ENCODE measurements around the gene TFE3.

TFE3 gene

DNA sequence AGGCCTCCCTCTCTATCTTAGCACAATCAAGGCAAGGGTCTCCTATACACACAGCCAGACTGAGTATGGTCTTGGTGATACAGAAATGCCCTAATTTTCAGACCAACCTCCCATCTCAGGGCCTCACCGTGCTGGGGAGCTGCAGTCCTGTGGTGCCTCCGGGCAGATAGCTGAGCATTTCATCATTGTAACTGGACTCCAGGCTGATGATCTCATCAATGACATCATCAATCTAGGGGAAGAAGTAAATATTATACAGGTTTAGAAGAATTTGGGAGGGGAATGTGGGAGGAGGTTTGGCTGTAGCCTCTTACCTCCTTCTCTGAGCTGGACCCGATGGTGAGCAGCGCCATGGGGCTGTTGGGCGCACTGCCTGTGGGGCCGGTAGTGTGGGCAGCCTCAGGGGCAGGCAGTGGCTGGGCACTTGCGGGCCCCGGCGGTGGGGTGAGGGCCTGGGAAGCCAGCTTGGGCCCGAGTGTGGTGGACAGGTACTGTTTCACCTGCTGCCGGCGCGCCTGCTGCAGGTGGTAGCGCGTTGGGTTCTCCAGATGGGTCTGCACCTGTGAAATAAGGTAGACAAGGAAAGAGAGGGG lies 5.2 kb downstream of the TFE3 start:
- TF ChIP-seq, protein P1, sequence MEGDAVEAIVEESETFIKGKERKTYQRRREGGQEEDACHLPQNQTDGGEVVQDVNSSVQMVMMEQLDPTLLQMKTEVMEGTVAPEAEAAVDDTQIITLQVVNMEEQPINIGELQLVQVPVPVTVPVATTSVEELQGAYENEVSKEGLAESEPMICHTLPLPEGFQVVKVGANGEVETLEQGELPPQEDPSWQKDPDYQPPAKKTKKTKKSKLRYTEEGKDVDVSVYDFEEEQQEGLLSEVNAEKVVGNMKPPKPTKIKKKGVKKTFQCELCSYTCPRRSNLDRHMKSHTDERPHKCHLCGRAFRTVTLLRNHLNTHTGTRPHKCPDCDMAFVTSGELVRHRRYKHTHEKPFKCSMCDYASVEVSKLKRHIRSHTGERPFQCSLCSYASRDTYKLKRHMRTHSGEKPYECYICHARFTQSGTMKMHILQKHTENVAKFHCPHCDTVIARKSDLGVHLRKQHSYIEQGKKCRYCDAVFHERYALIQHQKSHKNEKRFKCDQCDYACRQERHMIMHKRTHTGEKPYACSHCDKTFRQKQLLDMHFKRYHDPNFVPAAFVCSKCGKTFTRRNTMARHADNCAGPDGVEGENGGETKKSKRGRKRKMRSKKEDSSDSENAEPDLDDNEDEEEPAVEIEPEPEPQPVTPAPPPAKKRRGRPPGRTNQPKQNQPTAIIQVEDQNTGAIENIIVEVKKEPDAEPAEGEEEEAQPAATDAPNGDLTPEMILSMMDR (IDR thresholded peaks at IDR 0.05) = no peak
- Histone ChIP-seq H3K27ac (peak overlapping the region; percentile 98), H3K4me3 (ENCODE audit: low read depth in 1 of 2, low read length in 1 of 2) (no peak overlapping the region), H3K36me3 (peaks cover 68% of the 10 kb centered on the region), H3K4me1 (ENCODE audit: control insufficient read depth in 1 of 2, insufficient read depth in 1 of 2, low read depth in 1 of 2, low read length in 1 of 2) (peaks cover 28 to 47% of the 10 kb centered on the region in 2 experiments), H3K9me3 (no peaks in the 10 kb centered on the region), H3K27me3 (no peaks in the 10 kb centered on the region)

DNA sequence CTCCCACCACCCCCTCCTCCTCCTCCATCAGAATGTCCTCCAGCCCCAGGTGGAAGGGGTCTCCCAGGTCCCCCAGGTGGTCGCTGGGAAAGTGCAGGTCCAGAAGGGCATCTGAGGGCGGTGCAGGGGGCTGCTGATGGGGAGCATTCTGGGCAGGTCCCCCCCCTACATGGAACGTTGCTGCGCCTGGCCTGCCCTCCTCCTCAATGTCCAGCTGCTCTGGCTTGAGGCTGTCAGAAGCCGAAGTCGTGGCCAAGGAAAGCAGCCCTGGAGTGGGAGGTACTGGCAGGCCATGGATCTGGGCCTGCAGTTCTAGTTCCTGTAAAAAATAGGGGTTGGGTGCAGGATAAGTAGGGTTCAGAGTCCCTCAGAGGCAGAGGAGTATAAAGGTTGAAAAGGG lies 12.9 kb downstream of the TFE3 start:
- H3K27ac ChIP-seq = no peak overlapping the region
- TF ChIP-seq, protein P1 (IDR thresholded peaks at IDR 0.05) = no peak
- peaks cover 6% of the 10 kb centered on the region in 2 experiments for H3K4me1 ChIP-seq (ENCODE audit: control insufficient read depth in 1 of 2, insufficient read depth in 1 of 2, low read depth in 1 of 2, low read length in 1 of 2)
- peaks cover 82% of the 10 kb centered on the region for H3K36me3 ChIP-seq
- H3K27me3 ChIP-seq = no peaks in the 10 kb centered on the region
- no peaks in the 10 kb centered on the region for H3K9me3 ChIP-seq
- H3K4me3 ChIP-seq (ENCODE audit: low read depth in 1 of 2, low read length in 1 of 2) = no peak overlapping the region

DNA sequence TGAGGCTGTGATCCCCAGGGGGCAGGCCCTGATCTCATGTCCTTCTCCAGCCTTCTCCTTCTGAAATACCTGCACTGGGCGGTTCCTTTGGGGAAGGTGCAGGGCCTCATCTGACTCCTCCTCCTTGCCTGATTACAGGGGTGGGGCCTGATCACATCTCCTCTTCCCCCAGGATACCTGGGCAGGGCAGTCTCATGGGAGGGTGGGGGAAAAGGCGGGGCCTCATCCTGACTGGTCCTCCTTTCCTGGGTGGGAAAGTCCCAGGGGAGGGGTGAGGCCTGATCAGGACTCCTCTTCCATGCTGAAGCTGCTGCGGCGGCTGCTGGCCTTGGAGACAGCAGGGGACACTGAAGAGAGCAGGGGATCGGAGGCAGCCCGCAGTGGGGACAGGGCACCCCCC lies 13.3 kb downstream of the TFE3 start:
- H3K9me3 ChIP-seq = no peaks in the 10 kb centered on the region
- H3K27ac ChIP-seq = peak overlapping the region; percentile 31
- no peak overlapping the region for H3K4me3 ChIP-seq (ENCODE audit: low read depth in 1 of 2, low read length in 1 of 2)
- H3K27me3 ChIP-seq = no peaks in the 10 kb centered on the region
- TF ChIP-seq, protein P1 (IDR thresholded peaks at IDR 0.05) = no peak
- H3K36me3 ChIP-seq = peaks cover 80% of the 10 kb centered on the region
- H3K4me1 ChIP-seq (ENCODE audit: control insufficient read depth in 1 of 2, insufficient read depth in 1 of 2, low read depth in 1 of 2, low read length in 1 of 2) = peaks cover 6% of the 10 kb centered on the region in 2 experiments

DNA sequence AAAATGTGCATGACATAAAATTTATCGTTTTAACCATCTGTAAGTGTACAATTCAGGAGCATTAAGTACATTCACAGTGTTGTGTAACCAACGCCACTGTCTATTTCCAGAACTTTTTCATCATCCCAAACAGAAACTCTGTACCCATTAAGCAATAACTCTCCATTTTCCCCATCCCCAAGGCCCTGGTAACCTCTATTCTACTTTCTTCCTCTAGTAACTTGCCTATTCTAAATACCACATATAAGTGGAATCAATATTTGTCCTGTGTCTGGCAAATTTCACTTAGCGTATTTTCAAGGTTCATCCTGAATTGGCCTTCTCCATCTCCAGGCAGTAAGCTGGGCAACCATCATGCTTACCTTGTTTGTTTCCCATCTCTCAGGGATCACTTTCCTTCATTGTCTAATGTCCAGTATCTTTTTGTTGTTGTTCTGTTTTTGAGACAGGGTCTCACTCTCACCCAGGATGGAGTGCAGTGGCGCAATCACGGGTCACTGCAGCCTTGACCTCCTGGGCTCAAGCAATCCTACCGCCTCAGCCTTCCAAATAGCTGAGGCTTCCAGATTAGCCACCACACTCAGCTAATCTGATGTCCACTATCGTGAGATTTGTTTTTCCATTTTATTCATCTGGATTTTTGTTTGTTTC lies 23.4 kb downstream of the TFE3 start:
- Histone ChIP-seq H3K4me3 (ENCODE audit: low read depth in 1 of 2, low read length in 1 of 2) (no peak overlapping the region), H3K36me3 (peaks cover 5% of the 10 kb centered on the region), H3K27ac (no peak overlapping the region), H3K4me1 (ENCODE audit: control insufficient read depth in 1 of 2, insufficient read depth in 1 of 2, low read depth in 1 of 2, low read length in 1 of 2) (peaks cover 0 to 5% of the 10 kb centered on the region in 2 experiments), H3K27me3 (no peaks in the 10 kb centered on the region), H3K9me3 (no peaks in the 10 kb centered on the region)
- TF ChIP-seq, protein P1 (IDR thresholded peaks at IDR 0.05) = no peak

DNA sequence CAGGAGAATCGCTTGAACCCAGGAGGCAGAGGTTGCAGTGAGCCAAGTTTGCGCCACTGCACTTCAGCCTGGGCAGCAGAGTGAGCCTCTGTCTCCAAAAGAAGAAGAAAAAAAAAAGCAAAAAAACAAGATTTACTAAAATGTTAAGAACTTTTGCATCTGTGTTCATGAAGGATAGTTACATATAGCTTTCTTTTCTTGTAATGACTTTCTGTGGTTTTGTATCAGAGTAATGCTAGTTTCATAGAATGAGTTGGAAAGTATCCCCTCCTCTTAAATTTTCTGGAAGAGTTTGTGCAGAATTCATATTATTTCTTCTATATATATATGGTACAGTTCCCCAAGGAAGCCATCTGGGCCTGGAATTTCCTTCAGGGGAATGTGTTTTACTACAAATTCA lies 24.1 kb downstream of the TFE3 start:
- H3K9me3 ChIP-seq = no peaks in the 10 kb centered on the region
- H3K27me3 ChIP-seq = no peaks in the 10 kb centered on the region
- H3K27ac ChIP-seq = no peak overlapping the region
- no peak overlapping the region for H3K4me3 ChIP-seq (ENCODE audit: low read depth in 1 of 2, low read length in 1 of 2)
- H3K4me1 ChIP-seq (ENCODE audit: control insufficient read depth in 1 of 2, insufficient read depth in 1 of 2, low read depth in 1 of 2, low read length in 1 of 2) = peaks cover 0 to 5% of the 10 kb centered on the region in 2 experiments
- H3K36me3 ChIP-seq = no peaks in the 10 kb centered on the region
- TF ChIP-seq, protein P1 (IDR thresholded peaks at IDR 0.05) = no peak
